Endothelial cell of umbilical vein (primary cell): ENCODE measurements around the gene DBI.

ENCODE experiments used
- EZH2 ChIP-seq: IDR thresholded peaks from 2 replicates; pipeline ENCODE4 v1.6.1; 2012; ENCODE audit warnings: borderline replicate concordance, low read depth, mild to moderate bottlenecking, moderate library complexity, low read length, inconsistent platforms; ENCODE audit not compliant: severe bottlenecking
- POLR2A ChIP-seq: IDR thresholded peaks from 2 replicates; pipeline ENCODE4 v1.6.1; 2012; ENCODE audit warnings: low read depth, mild to moderate bottlenecking, control low read depth, low read length
- TF ChIP-seq, protein P1 (sequence below), 2 donors: IDR thresholded peaks; 1 replicate in 1 of 2; 2 replicates in 1 of 2; pipeline ENCODE4 v1.5.1; 2011; ENCODE audit warnings: low read length in 2 of 2, mild to moderate bottlenecking in 2 of 2, moderate library complexity in 2 of 2, control low read depth in 1 of 2, inconsistent platforms in 1 of 2, low read depth in 1 of 2; ENCODE audit not compliant: insufficient read depth in 1 of 2; ENCODE audit errors: extremely low read depth in 1 of 2

DNA sequence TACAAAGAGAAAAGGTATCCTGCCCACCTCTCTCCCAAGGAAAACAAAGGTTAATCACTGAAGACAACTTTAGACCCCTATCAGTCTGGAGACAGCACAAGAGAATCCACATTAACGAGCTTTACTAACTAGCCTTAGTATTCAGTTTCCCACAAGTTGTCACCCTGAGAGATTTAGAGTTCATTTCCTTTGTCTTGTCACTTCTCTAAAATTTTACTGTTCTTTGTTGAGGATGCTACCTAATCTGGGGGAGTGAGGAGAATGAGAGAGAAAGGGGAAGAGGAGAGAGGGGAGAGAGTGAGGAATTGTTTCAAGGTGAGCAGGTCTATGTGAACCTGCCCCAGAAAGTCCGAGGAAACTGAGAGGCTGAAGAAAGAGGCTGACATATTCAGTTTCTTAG lies 28.5 kb upstream of the DBI start:
- TF ChIP-seq, protein P1, sequence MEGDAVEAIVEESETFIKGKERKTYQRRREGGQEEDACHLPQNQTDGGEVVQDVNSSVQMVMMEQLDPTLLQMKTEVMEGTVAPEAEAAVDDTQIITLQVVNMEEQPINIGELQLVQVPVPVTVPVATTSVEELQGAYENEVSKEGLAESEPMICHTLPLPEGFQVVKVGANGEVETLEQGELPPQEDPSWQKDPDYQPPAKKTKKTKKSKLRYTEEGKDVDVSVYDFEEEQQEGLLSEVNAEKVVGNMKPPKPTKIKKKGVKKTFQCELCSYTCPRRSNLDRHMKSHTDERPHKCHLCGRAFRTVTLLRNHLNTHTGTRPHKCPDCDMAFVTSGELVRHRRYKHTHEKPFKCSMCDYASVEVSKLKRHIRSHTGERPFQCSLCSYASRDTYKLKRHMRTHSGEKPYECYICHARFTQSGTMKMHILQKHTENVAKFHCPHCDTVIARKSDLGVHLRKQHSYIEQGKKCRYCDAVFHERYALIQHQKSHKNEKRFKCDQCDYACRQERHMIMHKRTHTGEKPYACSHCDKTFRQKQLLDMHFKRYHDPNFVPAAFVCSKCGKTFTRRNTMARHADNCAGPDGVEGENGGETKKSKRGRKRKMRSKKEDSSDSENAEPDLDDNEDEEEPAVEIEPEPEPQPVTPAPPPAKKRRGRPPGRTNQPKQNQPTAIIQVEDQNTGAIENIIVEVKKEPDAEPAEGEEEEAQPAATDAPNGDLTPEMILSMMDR (IDR thresholded peaks at IDR 0.05; ENCODE audit: extremely low read depth in 1 of 2, insufficient read depth in 1 of 2, low read depth in 1 of 2, low read length in 2 of 2) = no peak
- TF ChIP-seq EZH2 (no peak), POLR2A (no peak)
